UCSD-AML1 (cell line): ENCODE data around the gene POLD4.
"Not testable (repeated sequence)": the region's sequence is repeated elsewhere in the genome, so short reads cannot be mapped to it uniquely, and the experiment has no call there.

ENCODE experiments used
- DNase-seq: peaks from one replicate; lab custom pipeline; 2025; ENCODE audit not compliant: unreplicated experiment; lab: John Stamatoyannopoulos, UW

The POLD4 gene

GRCh38 chr11:67353317-67354074 is at the start of gene POLD4:
Gene POLD4 (minus strand): TSS chr11:67353546. CDS start chr11:67353399, 147 bp downstream.
- DNase-seq, result peak; percentile 98

GRCh38 chr11:67403085-67403484 is 49.7 kb upstream of the POLD4 start:
- DNase-seq, result not testable (repeated sequence)

- not testable (repeated sequence) for DNase-seq
These were observed 49.0 kb upstream of the POLD4 start for GRCh38 chr11:67402192-67402839.

GRCh38 chr11:67401495-67402191 is 48.3 kb upstream of the POLD4 start, which contains the start of gene PPP1CA:
Gene PPP1CA (minus strand): TSS chr11:67401858. CDS start chr11:67401782, 76 bp downstream.
- DNase-seq, result peak; percentile 91

- DNase-seq, result no peak
These were observed 47.7 kb upstream of the POLD4 start for GRCh38 chr11:67400942-67401494.

- DNase-seq, result no peak
These were observed 47.0 kb upstream of the POLD4 start for GRCh38 chr11:67400251-67400941.

GRCh38 chr11:67398661-67399563 is 45.6 kb upstream of the POLD4 start:
- DNase-seq, result no peak

GRCh38 chr11:67397986-67398660 is 44.8 kb upstream of the POLD4 start:
- no peak for DNase-seq

- DNase-seq, result no peak
These were observed 44.2 kb upstream of the POLD4 start for GRCh38 chr11:67397536-67397935.

- no peak for DNase-seq
These were observed 43.4 kb upstream of the POLD4 start for GRCh38 chr11:67396587-67397389.

GRCh38 chr11:67396259-67396581 is 42.9 kb upstream of the POLD4 start:
- no peak for DNase-seq

- no peak for DNase-seq
These were observed 42.4 kb upstream of the POLD4 start for GRCh38 chr11:67395555-67396258.

- no peak for DNase-seq
These were observed 40.6 kb upstream of the POLD4 start for GRCh38 chr11:67393990-67394389.

GRCh38 chr11:67393437-67393836 is 40.1 kb upstream of the POLD4 start:
- no peak for DNase-seq

- DNase-seq, result no peak
These were observed 38.9 kb upstream of the POLD4 start for GRCh38 chr11:67392183-67392715.

GRCh38 chr11:67391304-67392182 is 38.2 kb upstream of the POLD4 start, which contains the start of gene RAD9A:
Gene RAD9A (plus strand): TSS chr11:67391986. CDS start chr11:67392045, 59 bp downstream.
- peak; percentile 91 for DNase-seq

GRCh38 chr11:67390947-67391303 is 37.6 kb upstream of the POLD4 start:
- DNase-seq, result no peak
